NCI-H187 treated with DMSO at 0.1 percent for 48 hours (cell line): ENCODE measurements around the gene CORO7.

Experiments used
- DNase-seq: peaks from one replicate; lab custom pipeline; 2025; lab: John Stamatoyannopoulos, UW

Gene CORO7

GRCh38 chr16:4426021-4426684, 9.8 kb upstream of the CORO7 start:
- DNase-seq, result no peak

- DNase-seq, result peak; percentile 47
Observed at GRCh38 chr16:4425378-4426020, 9.1 kb upstream of the CORO7 start, which contains the start of gene DNAJA3. TSS of gene DNAJA3 (plus strand) at chr16:4425868. CDS start at chr16:4425882, 14 bp downstream.

GRCh38 chr16:4420505-4421105, 4.2 kb upstream of the CORO7 start:
- no peak for DNase-seq

GRCh38 chr16:4419402-4419959, 3.1 kb upstream of the CORO7 start:
- DNase-seq, result no peak

GRCh38 chr16:4415538-4416199, 727 bp downstream of the CORO7 start:
- DNase-seq, result no peak

- no peak for DNase-seq
Observed at GRCh38 chr16:4414187-4414917, 2.0 kb downstream of the CORO7 start.

- DNase-seq, result no peak
Observed at GRCh38 chr16:4412854-4413253, 3.5 kb downstream of the CORO7 start.

- no peak for DNase-seq
Observed at GRCh38 chr16:4412159-4412558, 4.2 kb downstream of the CORO7 start.

GRCh38 chr16:4411684-4412083, 4.7 kb downstream of the CORO7 start:
- no peak for DNase-seq

GRCh38 chr16:4410335-4411075, 5.9 kb downstream of the CORO7 start:
- DNase-seq, result no peak

- no peak for DNase-seq
Observed at GRCh38 chr16:4409081-4409932, 7.1 kb downstream of the CORO7 start.

- DNase-seq, result no peak
Observed at GRCh38 chr16:4408323-4408690, 8.1 kb downstream of the CORO7 start.

- no peak for DNase-seq
Observed at GRCh38 chr16:4407543-4408322, 8.7 kb downstream of the CORO7 start.

GRCh38 chr16:4404967-4405696, 11.3 kb downstream of the CORO7 start:
- no peak for DNase-seq

GRCh38 chr16:4404247-4404966, 12.0 kb downstream of the CORO7 start:
- no peak for DNase-seq

- DNase-seq, result no peak
Observed at GRCh38 chr16:4403133-4403949, 13.1 kb downstream of the CORO7 start.
